HepG2 (cell line): ENCODE results near the gene MTREX. TPM values are rescaled to one million over a fixed set of nuclear protein-coding genes. Genes with fewer than 3 reads are reported as not detected.

Experiments used
- ATAC-seq: fragments of 200-7000 bp; cut with Tn5 transposase; 3 replicates; pipeline ENCODE4 v1.9.1; 2020; ENCODE audit warnings: mild to moderate bottlenecking, moderate library complexity
- BruUV-seq: library from RNA; stranded (reverse); fragments of 400-500 nt; replicated peaks from 2 replicates; lab custom pipeline; 2021; lab: Mats Ljungman, UMichigan
- CTCF ChIA-PET: fragments of 300-600 bp; formaldehyde crosslinking; extraction: SDS; loops from one replicate; lab custom pipeline; 2021; ENCODE audit warnings: low total read pairs, inconsistent platforms, low intra/inter-chr PET ratio; lab: Yijun Ruan, JAX
- POLR2A ChIA-PET: fragments of 350-600 bp; sonication (Branson Sonifier 250); formaldehyde crosslinking; loops from one replicate; lab custom pipeline; 2020; ENCODE audit warnings: antibody characterized with exemption, inconsistent platforms; lab: Yijun Ruan, JAX
- DNase-seq: peaks from one replicate; pipeline ENCODE4 v3.0.0-alpha.2; 2015; ENCODE audit warnings: low spot score
- FAIRE-seq: peaks from 3 replicates; lab custom pipeline; 2011; peaks lifted over from hg19 to GRCh38; lab: Jason Lieb, UNC
- H2AFZ ChIP-seq: one replicate; pipeline ENCODE4 v1.6.1; 2011; ENCODE audit warnings: low read length, inconsistent platforms
- H3K27ac ChIP-seq: fragments of 300-600 bp; 3 replicates; pipeline ENCODE4 v1.8.0; 2011; ENCODE audit warnings: mixed run types, mild to moderate bottlenecking, mixed read lengths, low read length, inconsistent platforms; ENCODE audit not compliant: insufficient read depth; ENCODE audit errors: extremely low read length
- H3K27me3 ChIP-seq, 2 experiments: fragments of 200-600 bp in 1 of 2; 2 replicates in 1 of 2; 3 replicates in 1 of 2; pipeline versions ENCODE4 v1.6.0 to v1.8.0; 2011; ENCODE audit warnings: low read length in 2 of 2, mild to moderate bottlenecking in 2 of 2, moderate library complexity in 2 of 2, inconsistent platforms in 1 of 2; ENCODE audit not compliant: insufficient read depth in 2 of 2, control insufficient read depth in 1 of 2
- H3K36me3 ChIP-seq, 2 experiments: fragments of 200-600 bp in 1 of 2; replicated peaks in 1 of 2; 2 replicates in 1 of 2; 3 replicates in 1 of 2; pipeline versions ENCODE4 v1.5.1 to v1.8.0; 2011; ENCODE audit warnings: low read length in 2 of 2, inconsistent platforms in 1 of 2; ENCODE audit not compliant: insufficient read depth in 2 of 2, control insufficient read depth in 1 of 2
- H3K4me1 ChIP-seq: 2 replicates; pipeline ENCODE4 v1.5.1; 2012; ENCODE audit warnings: low read length, inconsistent platforms; ENCODE audit not compliant: insufficient read depth
- H3K4me2 ChIP-seq: 2 replicates; pipeline ENCODE4 v1.6.0; 2011; ENCODE audit warnings: low read depth, low read length, inconsistent platforms
- H3K4me3 ChIP-seq, 3 experiments: fragments of 200-600 bp in 1 of 3; sonication (generic), shearing (Covaris generic) in 1 of 3; replicated peaks in 1 of 3; 2 replicates each; pipeline ENCODE4 v1.5.1; 2011 to 2016; ENCODE audit warnings: low read length in 3 of 3, inconsistent platforms in 2 of 3, low read depth in 2 of 3, mild to moderate bottlenecking in 2 of 3, control low read depth in 1 of 3, mixed read lengths in 1 of 3; ENCODE audit not compliant: insufficient read depth in 1 of 3
- H3K79me2 ChIP-seq: one replicate; pipeline ENCODE4 v1.6.1; 2011; ENCODE audit warnings: low read length, inconsistent platforms; ENCODE audit not compliant: insufficient read depth
- H3K9ac ChIP-seq: 2 replicates; pipeline ENCODE4 v1.6.0; 2011; ENCODE audit warnings: mild to moderate bottlenecking, low read depth, low read length, inconsistent platforms; ENCODE audit not compliant: insufficient read depth
- H3K9me3 ChIP-seq: 2 replicates; pipeline ENCODE4 v1.5.1; 2012; ENCODE audit warnings: mild to moderate bottlenecking, low read length
- H4K20me1 ChIP-seq: 2 replicates; pipeline ENCODE4 v1.6.0; 2011; ENCODE audit warnings: inconsistent platforms, mild to moderate bottlenecking, low read length, moderate library complexity; ENCODE audit not compliant: insufficient read depth
- AFF4 ChIP-seq: sonication (generic); formaldehyde crosslinking; IDR thresholded peaks from 2 replicates; pipeline ENCODE4 v1.4.0; 2020; ENCODE audit warnings: missing genetic modification reagents
- ATM ChIP-seq: fragments of 450-650 bp; IDR thresholded peaks from 2 replicates; pipeline ENCODE4 v1.7.1; 2017; ENCODE audit warnings: mild to moderate bottlenecking, borderline replicate concordance
- FOXM1 ChIP-seq: sonication (generic); formaldehyde crosslinking; IDR thresholded peaks from 2 replicates; pipeline ENCODE4 v1.5.0; 2020; ENCODE audit warnings: missing genetic modification reagents
- LRRFIP1 ChIP-seq: sonication (generic); formaldehyde crosslinking; conservative IDR thresholded peaks from 2 replicates; pipeline ENCODE4 v1.4.0; 2020; ENCODE audit warnings: missing genetic modification reagents
- NFE2L1 ChIP-seq: sonication (generic); formaldehyde crosslinking; IDR thresholded peaks from 2 replicates; pipeline ENCODE4 v1.4.0; 2020; ENCODE audit warnings: missing genetic modification reagents, mild to moderate bottlenecking, borderline replicate concordance
- POLR2A ChIP-seq, 2 experiments: IDR thresholded peaks; 2 replicates each; pipeline ENCODE4 v1.6.1; 2011; ENCODE audit warnings: low read depth in 2 of 2, low read length in 2 of 2, mild to moderate bottlenecking in 1 of 2, moderate library complexity in 1 of 2; ENCODE audit not compliant: insufficient read depth in 1 of 2
- SMAD9 ChIP-seq: sonication (generic); formaldehyde crosslinking; IDR thresholded peaks from 2 replicates; pipeline ENCODE4 v1.5.1; 2020; ENCODE audit warnings: mild to moderate bottlenecking, missing genetic modification reagents
- SNAPC2 ChIP-seq: sonication (generic); formaldehyde crosslinking; IDR thresholded peaks from 2 replicates; pipeline ENCODE4 v1.8.1; 2022; ENCODE audit warnings: mild to moderate bottlenecking, missing genetic modification reagents
- SP5 ChIP-seq: IDR thresholded peaks from 2 replicates; pipeline ENCODE4 v1.6.1; 2016; ENCODE audit warnings: low read depth, borderline replicate concordance
- ZBTB1 ChIP-seq: sonication (generic); formaldehyde crosslinking; IDR thresholded peaks from 2 replicates; pipeline ENCODE4 v1.4.0; 2020; ENCODE audit warnings: missing genetic modification reagents, borderline replicate concordance
- ZNF225 ChIP-seq: sonication (generic); formaldehyde crosslinking; IDR thresholded peaks from 2 replicates; pipeline ENCODE4 v1.4.0; 2020; ENCODE audit warnings: mild to moderate bottlenecking, missing genetic modification reagents
- ZNF256 ChIP-seq: sonication (generic); formaldehyde crosslinking; conservative IDR thresholded peaks from 2 replicates; pipeline ENCODE4 v1.4.0; 2020; ENCODE audit warnings: missing genetic modification reagents
- ZNF343 ChIP-seq: sonication (generic); formaldehyde crosslinking; IDR thresholded peaks from 2 replicates; pipeline ENCODE4 v1.4.0; 2020; ENCODE audit warnings: mild to moderate bottlenecking, missing genetic modification reagents
- ZNF570 ChIP-seq: sonication (generic); formaldehyde crosslinking; IDR thresholded peaks from 2 replicates; pipeline ENCODE4 v1.4.0; 2020; ENCODE audit warnings: mild to moderate bottlenecking, missing genetic modification reagents, borderline replicate concordance
- ZZZ3 ChIP-seq: sonication (generic); formaldehyde crosslinking; IDR thresholded peaks from 2 replicates; pipeline ENCODE4 v1.4.0; 2020; ENCODE audit warnings: missing genetic modification reagents, mild to moderate bottlenecking, borderline replicate concordance
- WGBS: methylation state at CpG from one replicate; pipeline ENCODE4 v1.1.6; 2017; ENCODE audit warnings: low lambda C conversion rate; 5-methylcytosine and 5-hydroxymethylcytosine counted together
- in situ Hi-C: cut with HindIII; loops from 2 replicates; pipeline ENCODE4 v1.10.0; 2017; ENCODE audit warnings: low pct_unique_long_range_greater_than_20kb; ENCODE audit not compliant: extremely low pct_ligation_motif_present
- intact Hi-C: fragments of 100-400 bp; cut with micrococcal nuclease; formaldehyde crosslinking; loops from one replicate; pipeline ENCODE4 v1.10.0; 2022; ENCODE audit not compliant: unreplicated experiment
- polyA plus RNA-seq, 8 experiments: library from polyadenylated mRNA; depleted of rRNA in 3 of 8; stranded (reverse) in 7 of 8; unstranded in 1 of 8; fragments of >200 nt; fragmentation: Illumina TruSeq in 4 of 8; extraction: Trizol in 4 of 8; gene quantifications; 2 replicates each; pipeline versions ENCODE4 v1.2.1 to v1.2.3, GENCODE V29; 2011 to 2016; ENCODE audit warnings: low read depth in 4 of 8, missing spikeins in 1 of 8, mixed read lengths in 1 of 8; ENCODE audit not compliant: insufficient read depth in 1 of 8
- total RNA-seq, 5 experiments: library from RNA; depleted of rRNA; stranded (reverse); fragments of >200 nt; fragmentation: Illumina TruSeq; extraction: Trizol; gene quantifications; 2 replicates each; pipeline ENCODE4 v1.2.3, GENCODE V29; 2016; ENCODE audit warnings: low read depth in 1 of 5

Gene MTREX
- total and polyA plus RNA-seq, 2 of the 13 experiments (the other 11 are each of a cell fraction or from before 2014, with no cell fraction given) = 16.4 to 91.5 TPM

- CTCF ChIA-PET = no interaction called here
- intact Hi-C loops = no loop called here
- H3K27ac ChIP-seq = no peak overlapping the region
- in situ Hi-C loops = no loop called here
- FAIRE-seq = no peak
- no peaks in the 10 kb centered on the region for H3K9me3 ChIP-seq
- H3K4me1 ChIP-seq = no peaks in the 10 kb centered on the region
- no TSS peak for BruUV-seq
- no peak overlapping the region for H3K9ac ChIP-seq
- H3K79me2 ChIP-seq = no peaks in the 10 kb centered on the region
- POLR2A ChIA-PET = no interaction called here
- H3K36me3 ChIP-seq = peaks cover 0 to 42% of the 10 kb centered on the region in 2 experiments; a peak in 3 of 5 replicates
- TF ChIP-seq AFF4 (CRISPR knock-in tag) (no peak), ZNF343 (CRISPR knock-in tag) (no peak), ATM (no peak), ZNF256 (no peak), SNAPC2 (CRISPR knock-in tag) (no peak), ZNF570 (CRISPR knock-in tag) (no peak), ZBTB1 (CRISPR knock-in tag) (no peak), NFE2L1 (CRISPR knock-in tag) (no peak), ZZZ3 (CRISPR knock-in tag) (no peak), LRRFIP1 (CRISPR knock-in tag) (no peak), SP5 (CRISPR knock-in tag) (no peak), FOXM1 (CRISPR knock-in tag) (no peak), ZNF225 (CRISPR knock-in tag) (no peak), POLR2A (IDR thresholded peaks at IDR 0.05; ENCODE audit: insufficient read depth in 1 of 2, low read depth in 2 of 2, low read length in 2 of 2) (no peak), SMAD9 (CRISPR knock-in tag) (no peak)
- ATAC-seq = no peak
- no peaks in the 10 kb centered on the region for H3K27me3 ChIP-seq
- no peaks in the 10 kb centered on the region for H4K20me1 ChIP-seq
- no peak for DNase-seq
- H2AFZ ChIP-seq = no peak overlapping the region
- no peak overlapping the region for H3K4me3 ChIP-seq
- 93% methylated on average over 1 of the region's 1 CpG for WGBS
- no peak overlapping the region for H3K4me2 ChIP-seq
Observed at GRCh38 chr5:55377810-55378209, 70.0 kb downstream of the MTREX start.
